HEK293T (cell line): ENCODE results near the gene B4GALNT1.

Experiments
- CTCF ChIA-PET: fragments of 350-600 bp; formaldehyde crosslinking; extraction: SDS; loops from one replicate; lab custom pipeline; 2021; ENCODE audit warnings: antibody characterized with exemption, inconsistent platforms; lab: Yijun Ruan, JAX
- POLR2A ChIA-PET: fragments of 350-600 bp; formaldehyde crosslinking; extraction: SDS; loops from one replicate; lab custom pipeline; 2020; ENCODE audit warnings: antibody characterized with exemption, inconsistent platforms; lab: Yijun Ruan, JAX
- DNase-seq: peaks from one replicate; pipeline ENCODE4 v3.0.0; 2012; ENCODE audit warnings: mixed read lengths; ENCODE audit errors: extremely low spot score
- ARNT ChIP-seq: fragments of 450-650 bp; IDR thresholded peaks from 2 replicates; pipeline ENCODE4 v1.6.1; 2017; ENCODE audit warnings: mild to moderate bottlenecking
- BHLHE40 ChIP-seq: fragments of 450-650 bp; IDR thresholded peaks from 2 replicates; pipeline ENCODE4 v1.6.1; 2016; ENCODE audit warnings: mild to moderate bottlenecking, moderate library complexity, borderline replicate concordance
- CTBP1 ChIP-seq: fragments of 450-650 bp; IDR thresholded peaks from 2 replicates; pipeline ENCODE4 v1.6.1; 2016; ENCODE audit warnings: borderline replicate concordance
- ELF4 ChIP-seq: fragments of 450-650 bp; IDR thresholded peaks from 2 replicates; pipeline ENCODE4 v1.6.1; 2017; ENCODE audit warnings: antibody characterized with exemption
- FOXA1 ChIP-seq: fragments of 450-650 bp; IDR thresholded peaks from 2 replicates; pipeline ENCODE4 v1.6.1; 2016; ENCODE audit warnings: mild to moderate bottlenecking
- FOXK2 ChIP-seq: fragments of 450-650 bp; IDR thresholded peaks from 2 replicates; pipeline ENCODE4 v1.6.1; 2016; ENCODE audit warnings: mild to moderate bottlenecking
- FOXM1 ChIP-seq: fragments of 450-650 bp; IDR thresholded peaks from 2 replicates; pipeline ENCODE4 v1.6.1; 2017; ENCODE audit warnings: mild to moderate bottlenecking, borderline replicate concordance
- HDGF ChIP-seq: fragments of 450-650 bp; IDR thresholded peaks from 2 replicates; pipeline ENCODE4 v1.6.1; 2017; ENCODE audit warnings: antibody characterized with exemption, borderline replicate concordance
- L3MBTL2 ChIP-seq: fragments of 450-650 bp; conservative IDR thresholded peaks from 2 replicates; pipeline ENCODE4 v1.6.1; 2016; ENCODE audit warnings: mild to moderate bottlenecking
- LEF1 ChIP-seq: fragments of 450-650 bp; IDR thresholded peaks from 2 replicates; pipeline ENCODE4 v1.6.1; 2017; ENCODE audit warnings: mild to moderate bottlenecking, borderline replicate concordance
- NFRKB ChIP-seq: fragments of 450-650 bp; IDR thresholded peaks from 2 replicates; pipeline ENCODE4 v1.6.1; 2016; ENCODE audit warnings: mild to moderate bottlenecking, moderate library complexity
- PKNOX1 ChIP-seq: fragments of 450-650 bp; IDR thresholded peaks from 2 replicates; pipeline ENCODE4 v1.6.1; 2016
- SP1 ChIP-seq: fragments of 450-650 bp; IDR thresholded peaks from 2 replicates; pipeline ENCODE4 v1.6.1; 2017
- SUZ12 ChIP-seq: fragments of 450-650 bp; IDR thresholded peaks from 2 replicates; pipeline ENCODE4 v1.6.1; 2016; ENCODE audit warnings: mild to moderate bottlenecking
- TARDBP ChIP-seq: fragments of 450-650 bp; IDR thresholded peaks from 2 replicates; pipeline ENCODE4 v1.6.1; 2016
- ZNF384 ChIP-seq: fragments of 450-650 bp; IDR thresholded peaks from 2 replicates; pipeline ENCODE4 v1.6.1; 2016

Gene B4GALNT1

DNA sequence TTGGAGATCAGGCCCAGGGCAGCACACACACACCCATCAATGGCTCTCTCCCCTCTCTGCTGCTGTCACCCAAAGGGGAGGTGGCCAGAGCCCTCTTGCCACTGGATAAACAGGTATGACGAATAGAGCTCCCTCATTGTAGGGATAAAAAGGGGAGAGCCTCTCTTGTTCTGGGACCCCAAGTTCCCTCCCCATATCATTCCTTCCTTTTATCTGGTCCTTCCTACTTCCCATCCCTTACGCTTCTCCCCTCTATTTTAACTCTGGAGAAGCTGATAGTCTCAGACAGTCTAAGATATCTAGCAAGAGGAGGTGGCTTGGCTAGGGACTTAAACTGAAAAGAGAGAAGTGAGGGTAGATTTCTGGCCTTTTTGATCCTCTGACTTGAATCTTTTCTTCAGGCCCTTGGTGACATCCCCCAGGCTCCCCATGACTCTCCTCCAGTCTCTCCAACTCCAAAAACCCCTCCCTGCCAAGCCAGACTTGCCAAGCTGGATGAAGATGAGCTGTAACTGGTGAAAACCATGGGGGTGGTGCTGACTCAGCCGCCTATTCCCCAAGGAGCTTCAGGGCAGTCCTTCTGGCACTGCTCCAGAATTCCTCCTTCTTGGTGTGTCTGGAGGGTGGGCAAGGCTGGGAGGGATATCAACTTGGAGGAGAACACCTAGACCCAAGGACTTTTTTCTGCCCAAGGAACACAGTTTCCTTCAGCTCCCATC lies 16.5 kb downstream of the B4GALNT1 start:
- ChIA-PET POLR2A (interaction anchor here (1.0 kb wide), 1 partner anchor 26 kb away, joined by 4 read pairs; the partner anchor contains the start of gene PIP4K2C), CTCF (interaction anchor here (0.6 to 1.9 kb wide), 2 partner anchors 16 to 33 kb away, joined by 3 to 9 read pairs; partner anchors contain the start of gene B4GALNT1)
- TF ChIP-seq SUZ12 (no peak), FOXM1 (no peak), BHLHE40 (no peak), HDGF (no peak), ELF4 (no peak), ZNF384 (no peak), ARNT (no peak), TARDBP (no peak), PKNOX1 (no peak), SP1 (no peak), FOXK2 (no peak)
- no peak for DNase-seq

DNA sequence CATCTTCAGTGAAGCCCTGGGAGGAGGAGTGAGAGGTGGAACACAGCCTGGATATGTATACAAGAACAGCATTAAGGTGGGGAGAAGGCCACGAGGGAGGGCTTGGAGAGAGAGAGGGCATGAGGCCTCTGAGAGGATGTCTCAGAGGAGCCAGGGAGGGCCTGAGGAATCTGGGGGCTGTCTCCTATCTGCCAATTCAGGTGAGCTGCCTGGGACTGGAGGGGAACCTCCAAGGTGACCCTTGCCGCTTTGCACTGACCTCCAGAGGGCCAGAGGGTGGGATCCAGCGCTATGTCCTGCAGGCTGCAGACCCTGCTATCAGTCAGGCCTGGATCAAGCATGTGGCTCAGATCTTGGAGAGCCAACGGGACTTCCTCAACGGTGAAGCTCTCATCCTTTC lies 17.4 kb downstream of the B4GALNT1 start:
- DNase-seq = no peak
- TF ChIP-seq SP1 (no peak), L3MBTL2 (no peak)
- POLR2A ChIA-PET = no interaction called here
- CTCF ChIA-PET = interaction anchor here (0.6 to 1.9 kb wide), 2 partner anchors 17 to 32 kb away, joined by 3 to 9 read pairs; partner anchors contain the start of gene B4GALNT1

GRCh38 chr12:57614948-57615500 lies 18.0 kb downstream of the B4GALNT1 start:
- DNase-seq = no peak
- TF ChIP-seq LEF1 = no peak
- TF ChIP-seq FOXK2 = no peak
- TF ChIP-seq ELF4 = no peak
- no peak for TF ChIP-seq FOXM1
- TF ChIP-seq PKNOX1 = no peak
- CTCF ChIA-PET = interaction anchor here (3.0 kb wide), 1 partner anchor 31 kb away, joined by 20 read pairs; no protein-coding TSS in a partner anchor
- POLR2A ChIA-PET = interaction anchor here (4.7 kb wide), 1 partner anchor 23 kb away, joined by 41 read pairs; the partner anchor contains the start of gene PIP4K2C

GRCh38 chr12:57614178-57614947 lies 18.6 kb downstream of the B4GALNT1 start:
- DNase-seq = peak; percentile 71

DNA sequence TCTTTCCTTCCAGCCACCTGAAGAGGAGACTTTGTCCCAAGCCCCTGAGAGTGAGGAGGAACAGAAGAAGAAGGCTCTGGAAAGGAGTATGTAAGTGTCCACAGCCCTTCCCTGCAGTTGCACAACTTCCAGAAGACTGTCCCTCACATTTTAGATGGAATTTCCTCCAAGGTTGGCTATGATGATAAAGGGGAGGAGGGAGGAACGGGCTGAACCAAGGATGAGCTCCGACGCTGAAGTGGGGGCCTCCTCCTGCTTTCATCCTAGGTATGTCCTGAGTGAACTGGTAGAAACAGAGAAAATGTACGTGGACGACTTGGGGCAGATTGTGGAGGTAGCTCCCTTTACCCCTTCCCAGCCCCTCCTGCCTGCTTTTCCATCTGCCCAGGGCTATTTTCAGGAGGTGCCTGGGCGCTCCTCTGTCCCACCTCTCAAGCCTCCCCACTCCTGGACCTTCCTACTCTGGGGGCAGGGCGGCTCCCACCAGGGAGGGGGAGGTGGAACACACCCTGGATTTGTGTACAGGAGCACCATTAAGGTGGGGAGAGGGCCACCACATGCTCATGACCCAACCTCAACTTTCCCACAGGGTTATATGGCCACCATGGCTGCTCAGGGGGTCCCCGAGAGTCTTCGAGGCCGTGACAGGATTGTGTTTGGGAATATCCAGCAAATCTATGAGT lies 19.4 kb downstream of the B4GALNT1 start:
- POLR2A ChIA-PET = interaction anchor here (0.7 to 4.7 kb wide), 3 partner anchors 18 to 67 kb away, joined by 3 to 41 read pairs (median 4); partner anchors contain the start of gene PIP4K2C
- DNase-seq = no peak
- CTCF ChIA-PET = interaction anchor here (1.1 to 3.0 kb wide), 2 partner anchors 9 to 30 kb away, joined by 3 to 20 read pairs; no protein-coding TSS in a partner anchor
- TF ChIP-seq SUZ12 (no peak), FOXK2 (no peak), SP1 (no peak), TARDBP (no peak)

More at GRCh38 chr12:57614178-57614947, 18.6 kb downstream of the B4GALNT1 start:
- POLR2A ChIA-PET = interaction anchor here (1.2 to 4.7 kb wide), 2 partner anchors 22 to 68 kb away, joined by 4 to 41 read pairs; partner anchors contain the start of gene PIP4K2C
- CTCF ChIA-PET = interaction anchor here (1.1 to 3.0 kb wide), 2 partner anchors 8 to 31 kb away, joined by 3 to 20 read pairs; no protein-coding TSS in a partner anchor
- TF ChIP-seq PKNOX1 = peak; percentile 95
- TF ChIP-seq FOXM1 = no peak

DNA sequence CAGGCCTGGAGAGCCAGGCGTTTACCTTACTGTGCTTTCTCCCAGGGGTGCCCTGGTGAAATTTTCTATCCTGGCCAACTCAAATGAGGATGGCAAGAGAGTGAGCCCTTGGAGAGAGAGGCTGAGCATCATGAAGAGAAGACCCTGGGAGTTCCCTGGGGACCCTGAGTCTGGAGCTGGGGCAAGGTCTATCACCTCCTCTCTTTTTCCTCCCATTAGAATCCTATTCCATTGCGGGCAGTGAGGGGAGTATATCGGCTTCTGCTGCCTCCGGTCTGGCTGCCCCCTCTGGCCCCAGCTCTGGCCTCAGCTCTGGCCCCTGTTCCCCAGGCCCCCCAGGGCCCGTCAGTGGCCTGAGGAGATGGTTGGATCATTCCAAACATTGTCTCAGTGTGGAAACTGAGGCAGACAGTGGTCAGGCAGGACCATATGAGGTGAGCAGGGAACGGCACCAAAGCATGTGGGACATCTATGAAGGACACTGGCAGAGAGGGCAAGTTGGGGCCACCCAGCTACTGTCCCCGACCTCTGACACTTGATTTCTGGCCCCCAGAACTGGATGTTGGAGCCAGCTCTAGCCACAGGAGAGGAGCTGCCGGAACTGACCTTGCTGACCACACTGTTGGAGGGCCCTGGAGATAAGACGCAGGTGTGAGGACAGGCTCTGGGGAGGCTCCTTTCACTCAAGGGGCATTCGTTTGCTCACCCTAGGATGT lies 20.1 kb downstream of the B4GALNT1 start:
- ChIA-PET POLR2A (interaction anchor here (0.7 to 4.7 kb wide), 3 partner anchors 18 to 120 kb away, joined by 3 to 41 read pairs (median 4); partner anchors contain the start of gene PIP4K2C), CTCF (interaction anchor here (0.7 to 3.0 kb wide), 3 partner anchors 10 to 29 kb away, joined by 3 to 20 read pairs (median 3); no protein-coding TSS in a partner anchor)
- no peak for DNase-seq
- no peak for TF ChIP-seq PKNOX1
- TF ChIP-seq NFRKB = no peak
- TF ChIP-seq FOXM1 = no peak
- no peak for TF ChIP-seq LEF1
- TF ChIP-seq SUZ12 = no peak
- no peak for TF ChIP-seq FOXA1
- TF ChIP-seq SP1 = no peak
- TF ChIP-seq ARNT = no peak
- no peak for TF ChIP-seq ELF4
- no peak for TF ChIP-seq CTBP1
- no peak for TF ChIP-seq TARDBP
